ENCODE measurements around the gene KLK2. TPM values are rescaled to one million over a fixed set of nuclear protein-coding genes. Genes with fewer than 3 reads are reported as not detected.

The KLK2 gene
- total and polyA plus RNA-seq, 2 of the 8 experiments (the other 6 are each of a cell fraction or from before 2014, with no cell fraction given), result 0.20 TPM; not detected in 1

DNA sequence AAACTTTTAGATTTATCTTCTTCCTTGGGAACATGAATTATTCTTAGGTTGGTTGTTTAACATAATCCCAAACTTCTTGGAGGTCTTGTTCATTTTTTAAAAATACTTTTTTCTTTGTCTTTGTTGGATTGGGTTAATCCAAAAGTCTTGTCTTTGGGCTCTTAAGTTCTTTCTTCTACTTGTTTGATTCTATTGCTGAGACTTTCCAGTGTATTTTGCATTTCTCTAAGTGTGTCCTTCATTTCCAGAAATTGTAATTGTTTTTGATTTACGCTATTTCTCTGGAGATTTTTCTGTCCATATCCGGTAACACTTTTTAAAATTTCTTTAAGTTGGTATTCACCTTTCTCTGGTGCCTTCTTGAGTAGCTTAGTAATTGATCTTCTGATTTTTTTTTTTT, 30.0 kb upstream of the KLK2 start:
- Histone ChIP-seq H4K8ac (ENCODE audit: extremely low read depth, insufficient read depth, low read length) (no peak overlapping the region), H4K20me1 (replicated peaks in 1 of 2; ENCODE audit: control insufficient read depth in 1 of 2, insufficient read depth in 2 of 2, low read length in 2 of 2) (no peaks in the 10 kb centered on the region), H3K18ac (ENCODE audit: extremely low read depth, low read length) (no peak overlapping the region), H3K79me2 (ENCODE audit: control insufficient read depth in 1 of 2, insufficient read depth in 2 of 2, low read length in 2 of 2) (no peaks in the 10 kb centered on the region), H2BK5ac (ENCODE audit: low read depth, low read length) (no peak overlapping the region), H3K36me3 (ENCODE audit: control insufficient read depth in 2 of 4, insufficient read depth in 4 of 4, low read length in 3 of 4) (no peaks in the 10 kb centered on the region), H2BK120ac (replicated peaks; ENCODE audit: low read depth, low read length) (no peak overlapping the region), H2AFZ (ENCODE audit: low read length) (no peak overlapping the region), H4K5ac (ENCODE audit: insufficient read length, low read depth, low read length) (no peak overlapping the region), H2AK5ac (ENCODE audit: low read depth, low read length) (no peak overlapping the region), H3K27me3 (replicated peaks in 1 of 4; ENCODE audit: control insufficient read depth in 3 of 4, extremely low read depth in 1 of 4, insufficient read depth in 3 of 4, low read length in 3 of 4) (no peaks in the 10 kb centered on the region; a peak in 1 of 7 replicates), H3K79me1 (ENCODE audit: low read depth, low read length) (no peaks in the 10 kb centered on the region), H3K27ac (ENCODE audit: low read depth, low read length) (no peak overlapping the region), H3K4me2 (ENCODE audit: insufficient read depth in 1 of 2, low read depth in 2 of 2, low read length in 2 of 2) (no peak overlapping the region), H3K14ac (ENCODE audit: insufficient read length) (no peak overlapping the region), H4K91ac (replicated peaks; ENCODE audit: insufficient read length, low read length) (no peak overlapping the region), H2BK20ac (ENCODE audit: low read length) (no peak overlapping the region), H3K23ac (ENCODE audit: insufficient read length) (no peak overlapping the region), H2BK12ac (ENCODE audit: low read depth, low read length) (no peak overlapping the region), H3K9ac (replicated peaks in 1 of 4; ENCODE audit: extremely low read depth in 1 of 4, low read depth in 3 of 4, low read length in 3 of 4) (no peak overlapping the region), H3K23me2 (ENCODE audit: low read depth, low read length) (no peaks in the 10 kb centered on the region), H3K4me1 (replicated peaks in 1 of 4; ENCODE audit: control insufficient read depth in 3 of 4, insufficient read depth in 4 of 4, low read length in 3 of 4) (0 out of 7 replicates have a peak, but pooled peaks cover 0 to 2% (median 0%) of the 10 kb centered on the region in 4 experiments), H3K4ac (replicated peaks; ENCODE audit: insufficient read length, low read depth, low read length) (no peak overlapping the region), H3K9me3 (ENCODE audit: insufficient read depth in 2 of 2, low read depth in 1 of 2, low read length in 1 of 2) (0 out of 4 replicates have a peak, but pooled peaks cover 0 to 4% of the 10 kb centered on the region in 2 experiments), H3K56ac (replicated peaks; ENCODE audit: insufficient read length, low read depth, low read length) (no peak overlapping the region), H2BK15ac (ENCODE audit: low read length) (no peak overlapping the region), H3K4me3 (ENCODE audit: extremely low read depth in 1 of 4, insufficient read depth in 2 of 4, low read depth in 3 of 4, low read length in 4 of 4) (no peak overlapping the region)
- ChIA-PET POLR2A (ENCODE audit: partially characterized antibody) (interaction anchor here (0.6 to 1.1 kb wide), 2 partner anchors 46 to 71 kb away, joined by 3 read pairs; no protein-coding TSS in a partner anchor), CTCF (ENCODE audit: partially characterized antibody) (interaction anchor here (0.6 to 2.1 kb wide), 5 partner anchors 10 to 607 kb away, joined by 3 to 7 read pairs (median 5); partner anchors contain the start of gene KLK15)
- no peak for FAIRE-seq
- TF ChIP-seq JUND (IDR thresholded peaks at IDR 0.05; ENCODE audit: low read length) (no peak), MAFK (IDR thresholded peaks at IDR 0.05; ENCODE audit: low read depth, low read length) (no peak), SIRT6 (IDR thresholded peaks at IDR 0.05; ENCODE audit: low read length) (no peak), POU5F1 (IDR thresholded peaks at IDR 0.05; ENCODE audit: low read depth, low read length) (no peak), BRCA1 (IDR thresholded peaks at IDR 0.05; ENCODE audit: low read depth, low read length) (no peak), NRF1 (IDR thresholded peaks at IDR 0.05; ENCODE audit: low read depth, low read length) (no peak), CHD1 (IDR thresholded peaks at IDR 0.05; ENCODE audit: low read depth, low read length) (no peak), KDM4A (IDR thresholded peaks at IDR 0.05; ENCODE audit: low read depth, low read length, severe bottlenecking) (no peak), CREB1 (IDR thresholded peaks at IDR 0.05) (no peak), TCF12 (IDR thresholded peaks at IDR 0.05; ENCODE audit: low read depth, low read length) (no peak), ASH2L (IDR thresholded peaks at IDR 0.05; ENCODE audit: low read length) (no peak)
- WGBS, 2 experiments (ENCODE audit: extremely low coverage in 1 of 2, insufficient coverage in 1 of 2, insufficient read length in 1 of 2, insufficient replicate concordance in 2 of 2, low coverage in 1 of 2, low lambda C conversion rate in 2 of 2, missing lambda C conversion rate in 1 of 2), result 86% methylated on average over 2 of the region's 2 CpGs; no CpG with 5 or more reads in 1 of the 2 experiments
- DNase-seq (ENCODE audit: low read depth in 1 of 2, low spot score in 2 of 2), result no peak
